Ovary (tissue), 9 donors: ENCODE measurements around the gene PLA2G2E. TPM values are rescaled to one million over a fixed set of nuclear protein-coding genes. Genes with fewer than 3 reads are reported as not detected.
"Not testable (repeated sequence)": the region's sequence is repeated elsewhere in the genome, so short reads cannot be mapped to it uniquely, and the experiment has no call there.

Experiments
- DNase-seq, 5 donors: peaks; one replicate each; pipeline ENCODE4 v3.0.0-alpha.2; 2019 to 2020
- H3K27ac ChIP-seq, 2 donors: fragments of 200-600 bp; one replicate each; pipeline versions ENCODE4 v1.5.1 to v1.8.0; 2019 to 2022
- H3K27me3 ChIP-seq: fragments of 200-600 bp; one replicate; pipeline ENCODE4 v1.8.0; 2022
- H3K36me3 ChIP-seq: fragments of 200-600 bp; sonication (generic); one replicate; pipeline ENCODE4 v1.5.1; 2019
- H3K4me1 ChIP-seq: one replicate; pipeline ENCODE4 v1.8.1; 2013; ENCODE audit warnings: mild to moderate bottlenecking, moderate library complexity; ENCODE audit not compliant: insufficient read depth
- H3K4me3 ChIP-seq: fragments of 200-600 bp; sonication (generic); one replicate; pipeline ENCODE4 v1.5.1; 2017
- H3K9me3 ChIP-seq, 2 donors: fragments of 200-600 bp in 1 of 2; sonication (generic) in 1 of 2; one replicate each; pipeline versions ENCODE4 v1.5.1 to v1.8.1; 2013 to 2019; ENCODE audit warnings: mild to moderate bottlenecking in 1 of 2, moderate library complexity in 1 of 2
- EP300 ChIP-seq: sonication (generic); formaldehyde crosslinking; IDR thresholded peaks from one replicate; pipeline ENCODE4 v1.6.1; 2017; ENCODE audit warnings: antibody characterized with exemption
- POLR2A ChIP-seq: fragments of 450-650 bp; IDR thresholded peaks from one replicate; pipeline ENCODE4 v1.6.1; 2017; ENCODE audit warnings: antibody characterized with exemption, mild to moderate bottlenecking, moderate library complexity
- WGBS, 3 donors: extraction: QIAGEN DNeasy Blood & Tissue Kit in 1 of 3; methylation state at CpG; one replicate each; pipeline versions ENCODE4 v1.1.5 to v1.1.7; 2013 to 2017; 5-methylcytosine and 5-hydroxymethylcytosine counted together
- intact Hi-C, 4 donors: fragments of 100-400 bp; cut with DNase I; formaldehyde crosslinking; loops; one replicate each; pipeline versions ENCODE4 v1.11.0 to v1.15.1; 2022 to 2023
- polyA plus RNA-seq, 2 donors: library from polyadenylated mRNA; stranded (reverse); fragments of 200-250 nt in 1 of 2; fragments of 350-450 nt in 1 of 2; fragmentation: Illumina TruSeq in 1 of 2; extraction: RNeasy Lipid Tissue Mini Kit (QIAGEN cat#74804) in 1 of 2; gene quantifications; one replicate each; pipeline ENCODE4 v1.2.3, GENCODE V29; 2013 to 2014
- total RNA-seq, 7 donors: library from RNA; depleted of rRNA in 2 of 7; stranded (reverse); fragments of >200 nt in 2 of 7; fragmentation: NEBNext Ultra II Directional in 3 of 7; extraction: Animal tissue kit (Norgen Biotek cat#: 25700) in 3 of 7; gene quantifications; one replicate each; pipeline versions ENCODE4 v1.1.0 to v1.2.4, GENCODE V29; 2016 to 2023
- TF ChIP-seq, protein P1 (sequence below), 3 donors: fragments of 450-650 bp in 2 of 3; fragments of 200-600 bp in 1 of 3; IDR thresholded peaks; one replicate each; pipeline versions ENCODE4 v1.5.1 to v1.8.0; 2016 to 2022; ENCODE audit warnings: antibody characterized with exemption in 3 of 3, mild to moderate bottlenecking in 1 of 3
- donor health status: DM: no; HTN: no; CAD: no; lungs with moderate emphysema.
- donor health status: DM: no; HTN: no; CAD: no.
- donor health status: Bipolar disorder and iron deficiency.
- donor health status: DM: yes; HTN: yes; CAD: no.
- donor health status: DM: no; HTN: no; CAD: no.
- donor health status: DM: yes; HTN: yes; CAD: no.

The PLA2G2E gene
- total and polyA plus RNA-seq, 9 donors, result not detected

DNA sequence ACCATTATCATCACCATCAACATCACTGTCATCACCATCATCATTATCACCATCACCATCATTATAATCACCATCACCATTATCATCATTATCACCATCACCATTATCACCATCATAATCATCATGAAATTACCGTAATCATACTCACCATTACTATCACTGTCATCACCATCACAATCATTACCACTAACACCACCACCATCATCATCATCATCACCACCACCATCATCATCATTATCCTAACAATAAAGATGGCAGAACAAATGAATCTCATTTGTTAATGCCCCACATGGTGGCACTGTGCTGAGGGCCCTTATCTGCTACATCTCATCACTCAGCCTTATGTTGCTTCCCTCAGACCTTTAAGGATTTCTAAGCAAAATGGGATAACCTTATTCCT lies 9.4 kb upstream of the PLA2G2E start:
- 0 to 47% (median 0%) methylated on average over 1 of the region's 1 CpG for WGBS, 3 donors
- intact Hi-C loops, result no loop called here
- H3K4me3 ChIP-seq, result no peak overlapping the region
- H3K27me3 ChIP-seq, result no peaks in the 10 kb centered on the region
- TF ChIP-seq, protein P1, sequence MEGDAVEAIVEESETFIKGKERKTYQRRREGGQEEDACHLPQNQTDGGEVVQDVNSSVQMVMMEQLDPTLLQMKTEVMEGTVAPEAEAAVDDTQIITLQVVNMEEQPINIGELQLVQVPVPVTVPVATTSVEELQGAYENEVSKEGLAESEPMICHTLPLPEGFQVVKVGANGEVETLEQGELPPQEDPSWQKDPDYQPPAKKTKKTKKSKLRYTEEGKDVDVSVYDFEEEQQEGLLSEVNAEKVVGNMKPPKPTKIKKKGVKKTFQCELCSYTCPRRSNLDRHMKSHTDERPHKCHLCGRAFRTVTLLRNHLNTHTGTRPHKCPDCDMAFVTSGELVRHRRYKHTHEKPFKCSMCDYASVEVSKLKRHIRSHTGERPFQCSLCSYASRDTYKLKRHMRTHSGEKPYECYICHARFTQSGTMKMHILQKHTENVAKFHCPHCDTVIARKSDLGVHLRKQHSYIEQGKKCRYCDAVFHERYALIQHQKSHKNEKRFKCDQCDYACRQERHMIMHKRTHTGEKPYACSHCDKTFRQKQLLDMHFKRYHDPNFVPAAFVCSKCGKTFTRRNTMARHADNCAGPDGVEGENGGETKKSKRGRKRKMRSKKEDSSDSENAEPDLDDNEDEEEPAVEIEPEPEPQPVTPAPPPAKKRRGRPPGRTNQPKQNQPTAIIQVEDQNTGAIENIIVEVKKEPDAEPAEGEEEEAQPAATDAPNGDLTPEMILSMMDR (IDR thresholded peaks at IDR 0.05), result no peak
- TF ChIP-seq EP300 (no peak), POLR2A (no peak)
- no peaks in the 10 kb centered on the region for H3K36me3 ChIP-seq
- no peak for DNase-seq
- H3K27ac ChIP-seq, result no peak overlapping the region
- no peaks in the 10 kb centered on the region for H3K4me1 ChIP-seq
- peaks cover 0 to 3% of the 10 kb centered on the region in 2 donors for H3K9me3 ChIP-seq

DNA sequence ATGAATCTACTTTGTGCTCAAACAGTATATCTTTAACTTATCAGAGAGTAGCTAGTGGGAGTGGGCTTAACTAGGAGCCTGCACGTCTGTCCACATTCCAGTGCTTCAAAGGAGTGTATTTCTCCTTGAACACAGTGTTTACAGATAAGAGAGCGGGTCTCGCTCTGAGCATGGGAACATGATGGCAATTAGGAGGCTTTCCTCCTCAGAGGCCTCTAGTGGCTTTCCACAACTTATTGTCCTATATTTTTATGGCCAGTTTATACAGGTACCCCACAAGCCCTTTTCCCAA lies 3.7 kb upstream of the PLA2G2E start:
- H3K36me3 ChIP-seq, H3K9me3 ChIP-seq, H3K27ac ChIP-seq, DNase-seq, H3K4me1 ChIP-seq, H3K27me3 ChIP-seq, H3K4me3 ChIP-seq: not testable (repeated sequence)
- 27 to 35% (median 34%) methylated on average over 3 of the region's 3 CpGs for WGBS, 3 donors
- intact Hi-C loops, result loop anchor here in 2 of 4 donors (5.0 to 10.0 kb wide), 2 partner anchors 438 to 1440 kb away; no protein-coding TSS in a partner anchor

DNA sequence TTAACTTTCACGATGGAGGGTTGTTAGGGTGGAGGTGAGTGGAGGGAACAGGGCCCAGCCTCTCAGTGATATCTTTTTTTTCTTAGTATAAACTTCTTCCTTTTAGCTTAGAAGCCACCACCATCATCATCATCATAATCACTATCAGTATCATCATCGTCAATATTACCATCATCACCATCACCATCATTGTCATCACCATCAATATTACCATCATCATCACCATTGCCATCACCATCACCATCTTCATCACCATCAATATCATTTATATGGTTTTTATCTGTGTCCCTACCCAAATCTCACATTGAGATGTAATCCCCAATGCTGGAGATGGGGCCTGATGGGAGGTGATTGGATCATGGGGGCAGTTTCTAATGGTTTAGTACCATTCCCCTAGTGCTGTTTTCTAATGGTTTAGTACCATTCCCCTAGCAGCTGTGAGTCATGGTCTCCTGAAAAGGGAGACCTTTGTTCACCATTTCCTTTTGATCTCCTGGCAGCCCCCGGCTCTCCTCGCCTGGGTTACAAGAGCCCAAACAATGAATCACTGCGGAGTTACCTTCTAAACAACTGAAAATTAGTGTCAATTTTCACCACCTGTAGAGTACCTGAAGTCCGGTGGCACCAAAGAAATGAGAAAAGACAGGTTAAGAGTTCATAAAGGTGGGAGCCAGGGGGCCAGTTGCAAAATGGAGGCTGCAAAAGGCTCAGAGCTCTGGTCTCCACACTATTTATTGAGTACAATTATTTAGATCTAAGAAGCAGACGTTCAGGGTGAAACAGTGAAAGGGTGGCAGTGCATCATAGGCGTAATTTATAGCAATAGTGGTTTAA lies 3.1 kb upstream of the PLA2G2E start:
- no peaks in the 10 kb centered on the region for H3K27me3 ChIP-seq
- no peak overlapping the region for H3K27ac ChIP-seq
- no peak overlapping the region for H3K4me3 ChIP-seq
- H3K36me3 ChIP-seq, result no peaks in the 10 kb centered on the region
- no peak for TF ChIP-seq EP300
- no peak for TF ChIP-seq POLR2A
- TF ChIP-seq, protein P1 (IDR thresholded peaks at IDR 0.05), result no peak
- peaks cover 2% of the 10 kb centered on the region for H3K4me1 ChIP-seq
- intact Hi-C loops, result loop anchor here in 2 of 4 donors (5.0 to 10.0 kb wide), 2 partner anchors 438 to 1441 kb away; no protein-coding TSS in a partner anchor
- peaks cover 0 to 3% of the 10 kb centered on the region in 2 donors for H3K9me3 ChIP-seq
- no peak for DNase-seq
- WGBS, 3 donors, result 58 to 63% (median 60%) methylated on average over 8 of the region's 8 CpGs

DNA sequence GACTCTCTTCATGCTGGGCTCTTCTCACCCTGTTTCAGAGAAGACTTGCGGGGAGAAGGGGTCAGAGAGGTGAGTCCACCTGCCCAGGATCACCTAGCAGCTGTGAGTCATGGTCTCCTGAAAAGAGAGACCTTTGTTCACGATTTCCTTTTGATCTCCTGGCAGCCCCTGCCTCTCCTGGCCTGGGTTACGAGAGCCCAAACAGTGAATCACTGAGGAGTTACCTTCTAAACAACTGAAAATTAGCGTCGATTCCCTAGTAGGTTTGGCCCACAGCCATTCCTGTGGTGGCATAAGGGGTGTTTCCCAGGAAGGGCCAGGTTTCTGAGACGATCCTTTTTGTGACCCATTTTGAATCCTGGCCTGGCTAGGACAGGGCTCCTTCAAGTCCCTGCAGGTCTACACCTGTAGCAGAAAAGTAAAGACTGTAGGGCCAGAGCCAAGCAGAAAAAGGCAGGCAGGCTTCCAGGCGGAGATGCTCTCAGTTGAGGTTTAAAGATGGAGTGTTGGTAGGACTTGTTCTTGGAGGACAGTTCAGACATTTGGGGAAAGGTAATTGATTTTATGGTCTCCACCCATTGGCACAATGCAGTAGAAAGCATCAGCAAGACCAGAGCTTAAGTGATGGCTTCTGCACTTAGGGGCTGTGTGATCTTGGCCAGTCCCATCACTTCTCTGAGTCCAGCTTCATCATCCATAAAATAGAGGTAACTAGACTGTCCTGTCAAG lies 2.1 kb upstream of the PLA2G2E start:
- TF ChIP-seq POLR2A, result no peak
- TF ChIP-seq, protein P1 (IDR thresholded peaks at IDR 0.05), result no peak
- no peak for TF ChIP-seq EP300
- intact Hi-C loops, result loop anchor here in 2 of 4 donors (5.0 to 10.0 kb wide), 2 partner anchors 439 to 1442 kb away; no protein-coding TSS in a partner anchor
- no peaks in the 10 kb centered on the region for H3K9me3 ChIP-seq

More for the DNA sequence above, 2.1 kb upstream of the PLA2G2E start:
- 68 to 76% (median 72%) methylated on average over 7 of the region's 7 CpGs for WGBS, 3 donors
- Histone ChIP-seq H3K36me3 (no peaks in the 10 kb centered on the region), H3K4me1 (peaks cover 2% of the 10 kb centered on the region), H3K27ac (no peak overlapping the region), H3K27me3 (no peaks in the 10 kb centered on the region), H3K4me3 (no peak overlapping the region)
- no peak for DNase-seq
